SK-N-SH (cell line): ENCODE measurements around the gene PHF20.

ENCODE experiments used
- CHD2 ChIP-seq: fragments of 150-350 bp; IDR thresholded peaks from 2 replicates; pipeline ENCODE4 v1.6.1; 2018; ENCODE audit warnings: low read length; ENCODE audit not compliant: partially characterized antibody
- CTCF ChIP-seq: fragments of 200-600 bp; sonication (generic); IDR thresholded peaks from 2 replicates; pipeline ENCODE4 v1.6.1; 2017; ENCODE audit warnings: antibody characterized with exemption, mild to moderate bottlenecking, moderate library complexity
- EZH2phosphoT487 ChIP-seq: fragments of 200-600 bp; sonication (generic); IDR thresholded peaks from 2 replicates; pipeline ENCODE4 v1.6.1; 2017; ENCODE audit warnings: low read depth, mixed run types, mild to moderate bottlenecking, antibody characterized with exemption, moderate library complexity, borderline replicate concordance
- GATA2 ChIP-seq: sonication (generic); formaldehyde crosslinking; IDR thresholded peaks from 2 replicates; pipeline ENCODE4 v1.5.0; 2020; ENCODE audit warnings: mild to moderate bottlenecking, missing genetic modification reagents
- NFIC ChIP-seq: IDR thresholded peaks from 2 replicates; pipeline ENCODE4 v1.4.0; 2012; ENCODE audit warnings: borderline replicate concordance
- SIN3A ChIP-seq: IDR thresholded peaks from 2 replicates; pipeline ENCODE4 v1.6.1; 2012; ENCODE audit warnings: low read depth, mild to moderate bottlenecking, low read length, moderate library complexity, borderline replicate concordance
- TAF1 ChIP-seq: IDR thresholded peaks from 2 replicates; pipeline ENCODE4 v1.6.1; 2012; ENCODE audit warnings: low read depth, mild to moderate bottlenecking, low read length, moderate library complexity, borderline replicate concordance
- TEAD4 ChIP-seq: IDR thresholded peaks from 2 replicates; pipeline ENCODE4 v1.4.0; 2012; ENCODE audit warnings: mild to moderate bottlenecking, borderline replicate concordance; ENCODE audit not compliant: insufficient read depth
- YY1 ChIP-seq: IDR thresholded peaks from 2 replicates; pipeline ENCODE4 v1.4.0; 2012; ENCODE audit warnings: low read depth, mild to moderate bottlenecking

DNA sequence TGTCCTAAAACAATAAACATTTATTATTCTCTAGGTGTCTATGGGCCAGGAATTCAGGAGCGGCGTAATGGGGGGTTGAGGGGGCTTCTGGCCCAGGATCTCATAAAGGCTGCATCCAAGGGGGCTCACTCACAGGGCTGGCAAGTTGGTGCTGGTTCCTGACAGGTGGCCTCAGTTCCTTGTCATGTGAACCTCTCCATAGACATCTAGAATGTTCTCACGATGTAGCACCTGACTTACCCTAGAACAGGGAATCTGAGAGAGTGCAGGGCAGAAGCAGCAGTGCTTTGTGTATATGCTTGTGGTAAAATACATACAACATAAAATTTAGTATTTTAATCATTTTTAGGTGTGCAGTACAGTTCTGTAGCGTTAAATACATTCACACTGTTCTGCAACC is 57.1 kb downstream of the PHF20 start:
- TF ChIP-seq EZH2phosphoT487 (no peak), CTCF (no peak), TAF1 (no peak), CHD2 (no peak), NFIC (no peak), TEAD4 (no peak), YY1 (no peak), SIN3A (no peak), GATA2 (no peak)
